PFSK-1 (cell line): Measurements from ENCODE around the gene PBX3.

ENCODE experiments used
- FOXP2 ChIP-seq: optimal IDR thresholded peaks from 2 replicates; pipeline ENCODE3; 2011; ENCODE audit warnings: borderline replicate concordance, control low read depth, inconsistent platforms; ENCODE audit not compliant: insufficient read depth; ENCODE audit errors: extremely low read length, extremely low read depth
- POLR2AphosphoS5 ChIP-seq: IDR thresholded peaks from 2 replicates; pipeline ENCODE4 v1.6.1; 2012; ENCODE audit warnings: low read depth, mild to moderate bottlenecking, control low read depth, low read length, moderate library complexity
- SIN3A ChIP-seq: IDR thresholded peaks from 2 replicates; pipeline ENCODE4 v1.6.1; 2012; ENCODE audit warnings: mild to moderate bottlenecking, low read length, moderate library complexity, borderline replicate concordance; ENCODE audit not compliant: insufficient read depth
- TAF1 ChIP-seq: IDR thresholded peaks from 2 replicates; pipeline ENCODE4 v1.6.1; 2012; ENCODE audit warnings: low read length, control low read depth, borderline replicate concordance; ENCODE audit not compliant: insufficient read depth
- TF ChIP-seq, protein P1 (sequence below), 2 experiments: IDR thresholded peaks; 2 replicates each; pipeline versions ENCODE4 v1.6.1 to v1.8.0; 2011 to 2012; ENCODE audit warnings: low read depth in 2 of 2, low read length in 2 of 2, control low read depth in 1 of 2, inconsistent platforms in 1 of 2, mild to moderate bottlenecking in 1 of 2, moderate library complexity in 1 of 2; ENCODE audit not compliant: insufficient read depth in 1 of 2

PBX3 gene

DNA sequence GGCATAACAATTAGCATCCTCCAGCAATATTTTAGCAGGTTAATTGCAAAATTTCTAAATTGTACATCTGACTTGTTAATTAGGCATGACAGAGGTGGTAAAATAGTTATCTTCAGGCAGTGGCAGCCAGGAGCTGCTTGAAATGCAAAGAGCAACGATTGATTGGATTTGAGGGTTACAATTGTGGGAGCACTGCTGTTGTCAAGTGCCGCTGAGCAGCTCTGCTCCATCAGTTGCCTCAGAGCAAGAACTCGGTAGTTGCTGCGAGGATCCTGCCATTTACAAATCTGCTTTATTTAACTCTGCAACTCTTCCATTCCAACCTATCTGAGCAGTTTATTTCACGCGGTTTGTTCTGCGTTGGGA is 12.6 kb downstream of the PBX3 start:
- TF ChIP-seq POLR2AphosphoS5 (no peak), TAF1 (no peak), FOXP2 (no peak), SIN3A (no peak)
- TF ChIP-seq, protein P1, sequence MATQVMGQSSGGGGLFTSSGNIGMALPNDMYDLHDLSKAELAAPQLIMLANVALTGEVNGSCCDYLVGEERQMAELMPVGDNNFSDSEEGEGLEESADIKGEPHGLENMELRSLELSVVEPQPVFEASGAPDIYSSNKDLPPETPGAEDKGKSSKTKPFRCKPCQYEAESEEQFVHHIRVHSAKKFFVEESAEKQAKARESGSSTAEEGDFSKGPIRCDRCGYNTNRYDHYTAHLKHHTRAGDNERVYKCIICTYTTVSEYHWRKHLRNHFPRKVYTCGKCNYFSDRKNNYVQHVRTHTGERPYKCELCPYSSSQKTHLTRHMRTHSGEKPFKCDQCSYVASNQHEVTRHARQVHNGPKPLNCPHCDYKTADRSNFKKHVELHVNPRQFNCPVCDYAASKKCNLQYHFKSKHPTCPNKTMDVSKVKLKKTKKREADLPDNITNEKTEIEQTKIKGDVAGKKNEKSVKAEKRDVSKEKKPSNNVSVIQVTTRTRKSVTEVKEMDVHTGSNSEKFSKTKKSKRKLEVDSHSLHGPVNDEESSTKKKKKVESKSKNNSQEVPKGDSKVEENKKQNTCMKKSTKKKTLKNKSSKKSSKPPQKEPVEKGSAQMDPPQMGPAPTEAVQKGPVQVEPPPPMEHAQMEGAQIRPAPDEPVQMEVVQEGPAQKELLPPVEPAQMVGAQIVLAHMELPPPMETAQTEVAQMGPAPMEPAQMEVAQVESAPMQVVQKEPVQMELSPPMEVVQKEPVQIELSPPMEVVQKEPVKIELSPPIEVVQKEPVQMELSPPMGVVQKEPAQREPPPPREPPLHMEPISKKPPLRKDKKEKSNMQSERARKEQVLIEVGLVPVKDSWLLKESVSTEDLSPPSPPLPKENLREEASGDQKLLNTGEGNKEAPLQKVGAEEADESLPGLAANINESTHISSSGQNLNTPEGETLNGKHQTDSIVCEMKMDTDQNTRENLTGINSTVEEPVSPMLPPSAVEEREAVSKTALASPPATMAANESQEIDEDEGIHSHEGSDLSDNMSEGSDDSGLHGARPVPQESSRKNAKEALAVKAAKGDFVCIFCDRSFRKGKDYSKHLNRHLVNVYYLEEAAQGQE (IDR thresholded peaks at IDR 0.05; ENCODE audit: insufficient read depth in 1 of 2, low read depth in 2 of 2, low read length in 2 of 2) = no peak

DNA sequence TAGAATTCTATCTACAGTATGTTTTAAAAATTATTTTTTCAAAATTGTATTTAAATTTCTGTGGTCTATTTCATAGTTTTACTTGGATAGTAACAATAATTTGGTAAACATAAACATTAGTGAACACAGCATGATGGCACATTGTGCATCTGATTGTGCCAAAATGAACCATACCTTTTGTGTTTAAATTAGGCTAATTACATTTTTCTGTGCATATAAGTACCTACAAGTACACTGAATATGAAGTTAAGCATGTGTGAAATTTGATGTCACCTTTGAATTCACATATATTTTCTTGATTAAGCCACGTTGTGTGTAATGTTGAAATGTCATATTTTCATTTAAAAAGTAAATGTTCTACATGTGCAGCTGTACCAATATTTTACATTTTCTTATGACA is 13.4 kb downstream of the PBX3 start:
- no peak for TF ChIP-seq TAF1
- TF ChIP-seq, protein P1 (IDR thresholded peaks at IDR 0.05; ENCODE audit: insufficient read depth in 1 of 2, low read depth in 2 of 2, low read length in 2 of 2) = no peak
- TF ChIP-seq SIN3A = no peak
- TF ChIP-seq POLR2AphosphoS5 = no peak
- TF ChIP-seq FOXP2 = no peak

DNA sequence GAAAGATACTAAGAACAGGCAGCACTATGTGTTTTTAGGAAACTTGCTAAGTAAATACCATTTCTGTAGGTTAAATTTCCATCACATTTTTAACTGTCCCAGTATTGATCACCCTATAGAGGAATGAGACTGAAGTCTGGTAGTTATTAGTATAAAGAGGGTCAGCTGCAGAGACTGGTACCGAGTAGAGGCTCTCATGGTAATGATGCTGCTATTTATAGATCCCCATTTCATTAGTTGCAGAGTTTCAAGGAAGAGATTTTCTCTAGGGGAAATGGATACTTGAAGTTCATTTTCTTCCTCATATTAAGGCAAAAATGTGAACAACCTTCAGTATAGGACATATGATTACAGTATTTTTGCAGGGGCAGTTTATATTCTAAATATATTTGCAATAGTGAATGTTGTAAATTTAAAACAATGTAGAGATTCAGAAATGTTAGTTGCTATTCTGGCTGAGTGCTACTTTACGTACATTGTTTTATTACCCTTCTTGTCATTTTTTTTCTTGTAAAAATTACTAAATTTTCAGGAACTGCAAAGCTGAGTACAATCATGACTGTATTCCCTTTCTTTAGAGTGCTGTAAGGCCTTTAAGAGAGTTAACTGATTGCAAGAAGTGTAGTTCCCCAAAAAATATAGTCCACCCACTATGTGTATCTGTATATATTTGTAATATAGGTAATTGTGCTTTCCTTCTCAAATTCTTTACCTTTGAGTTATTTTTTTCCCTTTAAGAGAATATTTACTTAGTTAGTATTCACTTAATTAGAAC is 14.7 kb downstream of the PBX3 start:
- TF ChIP-seq, protein P1 (IDR thresholded peaks at IDR 0.05; ENCODE audit: insufficient read depth in 1 of 2, low read depth in 2 of 2, low read length in 2 of 2) = no peak
- TF ChIP-seq TAF1 = no peak
- no peak for TF ChIP-seq SIN3A
- TF ChIP-seq POLR2AphosphoS5 = no peak
- TF ChIP-seq FOXP2 = no peak

DNA sequence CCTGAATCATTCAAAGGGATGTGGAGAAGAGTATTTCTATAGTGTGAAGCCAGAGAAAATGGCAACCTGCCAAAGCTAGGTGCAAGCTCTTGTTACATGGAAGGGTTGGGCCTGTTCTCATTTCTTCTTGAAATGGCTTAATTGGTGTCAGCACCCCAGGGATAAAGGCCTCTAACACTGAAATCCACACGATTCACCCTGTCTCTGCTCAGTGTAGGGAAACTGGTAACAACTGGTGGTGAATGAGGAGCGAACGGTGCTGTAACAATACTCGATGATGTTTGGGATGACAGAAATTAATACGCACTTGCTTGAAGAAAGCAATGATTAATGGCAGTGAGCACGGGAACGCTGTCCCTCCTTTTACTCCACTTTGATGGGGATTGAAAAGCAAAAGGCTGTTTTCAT is 16.2 kb downstream of the PBX3 start:
- TF ChIP-seq POLR2AphosphoS5 (no peak), FOXP2 (peak; percentile 30), SIN3A (peak; percentile 42; the same call in 1 of the 2 replicates), TAF1 (no peak)
- TF ChIP-seq, protein P1 (IDR thresholded peaks at IDR 0.05; ENCODE audit: insufficient read depth in 1 of 2, low read depth in 2 of 2, low read length in 2 of 2) = no peak
